Activated naive CD4-positive, alpha-beta T cell treated with anti-CD3 and anti-CD28 coated beads, Interleukin-2, amount 50 U/mL, for 72 hours (primary cell): ENCODE measurements around the gene ARRB1. TPM values are rescaled to one million over a fixed set of nuclear protein-coding genes. Genes with fewer than 3 reads are reported as not detected.

Source experiments
- ATAC-seq, 2 donors: fragments of 150-1000 bp; cut with Tn5 transposase; 2 replicates each; pipeline ENCODE4 v1.10.0; 2021; ENCODE audit warnings: mild to moderate bottlenecking in 2 of 2, moderate library complexity in 2 of 2
- DNase-seq, 2 donors: peaks; one replicate each; pipeline ENCODE4 v3.0.0; 2021 to 2022; ENCODE audit warnings: low spot score in 2 of 2
- H3K27ac Mint-ChIP-seq, 2 donors: one replicate each; pipeline ENCODE4 v1.8.0; 2022; ENCODE audit warnings: mild to moderate bottlenecking in 2 of 2, mixed read lengths in 2 of 2
- H3K36me3 Mint-ChIP-seq, 2 donors: one replicate each; pipeline ENCODE4 v1.8.0; 2022; ENCODE audit warnings: mixed read lengths in 2 of 2
- H3K9me3 Mint-ChIP-seq, 2 donors: one replicate each; pipeline ENCODE4 v1.8.0; 2022; ENCODE audit warnings: mixed read lengths in 2 of 2
- total RNA-seq, 2 donors: library from RNA; stranded (reverse); gene quantifications; one replicate each; pipeline ENCODE4 v1.2.3, GENCODE V29; 2022

Gene ARRB1
- 10 to 100 TPM; 11.5 to 28.9 TPM for total RNA-seq

DNA sequence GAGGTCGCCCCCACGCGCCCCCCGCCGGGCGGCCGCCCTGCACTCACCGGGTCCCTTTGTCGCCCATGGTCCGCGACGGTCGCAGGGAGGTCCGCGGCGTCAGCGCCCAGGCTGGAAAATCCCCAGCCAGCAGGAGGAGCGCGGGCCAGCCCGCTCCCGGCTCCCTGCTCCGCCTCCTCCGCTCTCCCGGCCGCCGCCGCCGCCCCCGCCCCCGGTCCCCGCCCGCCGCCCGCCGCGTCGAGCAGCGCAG, at the start of gene ARRB1:
Gene ARRB1 (minus strand): TSS at position 121 of the 250 bp plus-strand sequence. CDS start 54 bp downstream, at position 67.
- DNase-seq = no peak
- peaks cover 0 to 6% of the 10 kb centered on the region in 2 donors for H3K36me3 Mint-ChIP-seq
- ATAC-seq = no peak
- H3K27ac Mint-ChIP-seq = peak within 1 kb of the TSS; percentile 72 to 88
- no peaks in the 10 kb centered on the region for H3K9me3 Mint-ChIP-seq

GRCh38 chr11:75400146-75400865, 48.8 kb upstream of the ARRB1 start:
- H3K27ac Mint-ChIP-seq = peak overlapping the region; percentile 99 to 100
- H3K36me3 Mint-ChIP-seq = peaks cover 60 to 63% of the 10 kb centered on the region in 2 donors
- no peak for DNase-seq
- ATAC-seq = no peak
- no peaks in the 10 kb centered on the region for H3K9me3 Mint-ChIP-seq

DNA sequence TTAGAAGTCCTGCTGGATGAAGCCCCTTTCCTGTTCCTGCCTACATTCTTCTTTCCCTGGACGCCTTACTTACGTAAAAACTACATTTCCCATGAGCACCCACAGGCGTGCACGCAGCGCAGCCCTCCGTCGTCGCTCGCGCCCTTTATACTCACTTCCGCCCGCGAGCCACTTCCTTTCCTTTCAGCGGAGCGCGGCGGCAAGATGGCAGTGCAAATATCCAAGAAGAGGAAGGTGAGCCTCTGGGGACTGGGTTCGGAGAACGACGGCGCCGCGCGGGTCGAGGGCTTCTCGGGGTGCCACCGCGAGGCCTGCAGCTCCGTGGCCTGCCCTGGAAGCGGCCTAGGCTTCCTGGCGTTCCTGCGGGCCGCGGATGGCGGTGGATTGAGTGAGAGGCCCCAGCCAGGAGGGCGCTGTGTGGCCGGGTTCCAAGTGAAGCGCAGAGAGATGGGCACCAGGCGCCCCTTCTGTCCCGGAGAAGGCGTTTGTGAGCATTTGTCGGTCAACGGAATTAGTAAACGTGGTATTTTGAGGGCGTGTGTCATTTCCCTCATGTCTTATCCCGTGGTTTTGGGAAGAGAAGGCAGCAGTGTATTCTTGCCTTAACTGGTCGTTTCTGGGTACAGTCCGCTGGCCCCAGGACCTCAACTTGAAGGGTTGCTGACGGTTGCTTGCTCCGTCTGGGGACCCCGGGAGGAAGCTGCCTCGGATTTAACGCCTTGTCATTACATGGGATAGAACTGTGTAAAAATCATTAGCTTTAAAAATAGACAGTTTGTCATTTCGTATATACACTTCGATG, 48.1 kb upstream of the ARRB1 start, which contains the start of gene RPS3:
Gene RPS3 (plus strand): TSS at position 175 of the 802 bp plus-strand sequence. CDS start 30 bp downstream, at position 205.
- Mint-ChIP-seq H3K9me3 (no peaks in the 10 kb centered on the region), H3K36me3 (peaks cover 55% of the 10 kb centered on the region in 2 donors), H3K27ac (peak within 1 kb of the TSS; percentile 99 to 100)
- ATAC-seq (peak; percentile 97), DNase-seq (peak; percentile 89 to 91)

GRCh38 chr11:75398906-75399305, 47.4 kb upstream of the ARRB1 start:
- Mint-ChIP-seq H3K9me3 (no peaks in the 10 kb centered on the region), H3K36me3 (peaks cover 49% of the 10 kb centered on the region in 2 donors), H3K27ac (peak overlapping the region; percentile 99 to 100)
- ATAC-seq = no peak
- no peak for DNase-seq

DNA sequence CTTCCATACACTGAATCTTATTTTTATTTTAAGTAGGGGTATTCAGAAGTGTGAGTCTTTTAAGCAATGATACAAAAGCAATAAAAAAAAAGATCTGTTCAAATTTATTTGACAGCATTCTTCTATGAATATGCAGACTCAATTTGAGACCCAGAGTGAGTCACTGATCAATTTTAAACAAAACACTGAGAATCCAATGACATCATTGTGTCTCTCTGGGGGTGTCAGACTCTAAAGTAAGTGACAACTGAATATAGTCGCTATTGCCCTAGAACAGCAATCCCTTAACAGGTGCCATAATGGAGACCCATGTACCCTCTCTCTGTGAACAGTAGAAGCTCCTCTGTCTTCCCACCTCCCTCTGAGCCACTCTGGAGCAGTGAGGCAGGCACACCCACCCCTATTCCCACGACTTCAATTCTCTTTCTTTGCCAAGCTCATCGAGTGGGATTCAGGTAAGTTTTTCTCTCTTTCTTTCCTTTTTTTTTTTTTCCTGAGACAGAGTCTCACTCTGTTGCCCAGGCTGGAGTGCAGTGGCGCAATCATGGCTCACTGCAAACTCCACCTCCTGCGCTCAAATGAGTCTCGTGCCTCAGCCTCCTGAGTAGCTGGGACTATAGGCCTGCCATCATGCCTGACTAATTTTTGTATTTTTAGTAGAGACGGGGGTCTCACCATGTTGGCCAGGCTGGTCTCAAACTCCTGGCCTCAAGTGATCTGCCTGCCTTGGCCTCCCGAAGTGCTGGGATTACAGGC, 42.8 kb upstream of the ARRB1 start:
- DNase-seq = no peak
- H3K9me3 Mint-ChIP-seq = no peaks in the 10 kb centered on the region
- H3K36me3 Mint-ChIP-seq = peaks cover 2 to 3% of the 10 kb centered on the region in 2 donors
- H3K27ac Mint-ChIP-seq = peak overlapping the region in 1 of 2 donors; percentile 50
- ATAC-seq = peak in 1 of 2 donors; percentile 79

DNA sequence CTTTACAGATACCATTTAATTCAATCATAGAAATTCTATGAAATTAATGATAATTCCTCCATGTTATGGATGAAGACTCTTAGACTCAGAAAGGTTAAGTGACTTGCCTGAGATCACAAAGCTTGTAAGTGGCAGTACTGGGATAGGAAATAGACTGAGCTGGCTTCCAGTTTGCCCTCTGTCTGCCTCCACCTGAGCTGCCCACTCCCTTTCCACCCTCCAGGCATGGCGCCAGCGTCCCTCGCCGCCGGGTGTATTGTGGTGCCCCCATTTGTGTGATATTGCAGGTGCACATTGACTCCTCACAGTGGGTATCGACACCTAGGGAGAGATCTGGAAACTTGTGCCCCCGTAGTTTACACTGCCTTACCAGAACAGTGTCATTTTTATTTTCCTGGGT, 38.5 kb upstream of the ARRB1 start:
- no peaks in the 10 kb centered on the region for H3K9me3 Mint-ChIP-seq
- ATAC-seq (no peak), DNase-seq (peak in 1 of 2 donors; percentile 30)
- no peak overlapping the region for H3K27ac Mint-ChIP-seq
- H3K36me3 Mint-ChIP-seq = no peaks in the 10 kb centered on the region

DNA sequence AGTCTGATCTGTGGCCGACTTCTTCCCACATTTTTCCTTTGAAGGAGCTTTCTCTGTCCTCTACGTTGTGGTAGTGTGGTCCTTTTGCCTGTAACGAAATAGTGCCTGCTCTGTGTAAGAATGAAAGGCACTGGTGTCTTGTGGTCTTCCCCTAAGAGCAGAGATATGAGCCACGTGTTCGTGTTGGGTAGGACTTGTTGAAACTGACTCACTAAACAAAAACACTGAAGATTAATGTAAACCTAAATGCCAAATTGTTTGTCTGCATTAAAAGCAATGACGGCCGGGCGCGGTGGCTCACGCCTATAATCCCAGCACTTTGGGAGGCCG, 37.8 kb upstream of the ARRB1 start:
- DNase-seq (no peak), ATAC-seq (no peak)
- no peak overlapping the region for H3K27ac Mint-ChIP-seq
- H3K9me3 Mint-ChIP-seq = no peaks in the 10 kb centered on the region
- no peaks in the 10 kb centered on the region for H3K36me3 Mint-ChIP-seq

DNA sequence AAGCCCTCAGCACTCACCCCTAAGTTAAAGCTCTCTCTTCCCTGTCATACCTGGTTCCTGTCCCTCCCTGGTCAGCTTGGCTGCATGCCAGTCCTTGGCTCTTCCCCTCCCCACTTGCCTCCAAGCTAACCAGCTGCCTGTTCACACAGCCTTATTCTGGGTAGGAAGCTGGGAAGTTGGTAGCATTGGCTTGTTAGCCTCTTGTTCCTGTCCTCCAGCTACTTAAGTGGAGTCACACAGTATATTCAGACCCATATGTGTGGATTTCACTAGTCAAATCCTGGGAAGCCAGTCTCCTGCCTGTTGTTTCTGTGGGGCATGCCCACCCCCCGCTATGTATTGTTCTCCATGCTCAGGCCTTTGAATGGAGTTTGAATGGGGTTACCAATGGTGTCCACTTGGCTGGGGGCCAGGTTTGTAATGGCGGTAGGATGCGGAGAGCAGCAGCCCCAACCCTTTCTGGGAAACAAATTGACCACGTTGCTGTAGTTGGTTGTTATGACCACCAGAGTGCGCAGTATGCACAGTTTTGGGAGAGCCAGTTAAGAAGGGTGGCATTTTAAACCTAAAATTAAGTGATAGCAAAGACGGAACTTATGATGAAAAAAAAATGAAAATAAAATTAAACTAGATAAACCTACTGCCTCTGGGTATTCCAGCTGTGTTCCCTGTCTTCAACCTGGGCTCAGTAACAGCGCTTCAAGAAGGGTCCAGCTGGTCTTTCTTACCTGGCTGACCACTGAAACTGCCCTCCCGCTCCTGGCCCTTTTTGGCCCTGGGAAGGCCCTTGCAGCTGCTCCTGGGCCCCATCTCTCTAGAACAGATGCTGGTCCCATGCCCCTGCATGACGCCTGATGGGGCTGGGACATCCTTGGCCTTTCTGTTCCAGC, 37.2 kb upstream of the ARRB1 start:
- H3K9me3 Mint-ChIP-seq = no peaks in the 10 kb centered on the region
- ATAC-seq (peak; percentile 77 to 82), DNase-seq (peak; percentile 68 to 72)

DNA sequence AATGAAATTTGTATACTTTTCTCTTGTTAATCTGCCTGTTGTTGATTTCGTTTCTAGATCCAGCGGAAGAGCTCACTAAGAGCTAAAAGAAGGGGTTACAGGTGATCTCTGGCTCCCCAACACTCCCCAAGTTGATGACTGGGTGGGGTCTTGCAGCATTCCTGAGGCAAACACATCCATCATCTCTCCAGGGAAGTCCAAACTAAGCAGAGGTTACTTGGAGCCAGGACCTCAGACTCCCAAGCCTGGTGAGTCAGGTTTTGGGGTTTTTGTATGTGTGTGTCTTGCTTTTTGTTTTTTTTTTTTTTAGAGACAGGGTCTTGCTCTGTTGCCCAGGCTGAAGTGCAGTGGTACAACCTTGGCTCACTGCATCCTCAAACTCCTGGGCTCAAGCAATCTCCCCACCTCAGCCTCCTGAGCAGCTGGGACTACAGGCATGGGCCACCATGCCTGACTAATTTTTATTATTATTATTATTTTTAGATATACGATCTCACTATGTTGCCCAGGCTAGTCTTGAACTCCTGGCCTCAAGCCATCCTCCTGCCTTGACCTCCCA, 36.4 kb upstream of the ARRB1 start:
- peak in 1 of 2 donors; percentile 13 for DNase-seq
- Mint-ChIP-seq H3K36me3 (no peaks in the 10 kb centered on the region), H3K27ac (no peak overlapping the region), H3K9me3 (no peaks in the 10 kb centered on the region)
- no peak for ATAC-seq

More for the DNA sequence above, 37.2 kb upstream of the ARRB1 start:
- Mint-ChIP-seq H3K27ac (no peak overlapping the region), H3K36me3 (no peaks in the 10 kb centered on the region)

DNA sequence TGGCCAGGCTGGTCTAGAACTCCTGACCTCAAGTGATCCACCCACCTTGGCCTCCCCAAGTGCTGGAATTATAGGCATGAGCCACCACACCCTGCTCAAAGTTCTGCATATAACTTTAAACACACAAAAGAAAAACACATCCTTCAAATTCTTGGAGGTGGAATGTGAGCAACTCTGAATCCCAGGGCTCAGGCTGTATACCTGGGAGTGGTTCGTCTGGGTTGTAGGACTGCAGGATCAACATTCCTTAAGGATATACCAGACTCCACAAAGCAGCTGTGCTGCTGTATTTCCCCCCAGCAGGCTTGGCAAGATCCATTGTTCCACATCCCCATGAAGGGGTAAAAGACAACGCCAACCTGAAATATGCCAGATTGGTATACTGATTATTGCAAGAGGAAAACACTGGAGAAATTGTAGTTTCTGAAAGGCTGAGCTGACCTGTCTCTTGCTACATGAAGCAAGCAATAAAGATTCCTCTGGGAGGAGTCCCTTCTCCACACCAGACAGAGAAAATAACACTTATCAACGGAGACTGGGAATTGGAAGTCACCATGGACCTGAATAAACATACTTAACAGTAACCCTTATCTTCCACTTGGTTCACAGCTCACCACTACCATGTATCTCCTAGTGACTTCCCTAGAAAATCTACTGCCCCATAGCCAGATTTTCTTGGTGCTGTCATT, 35.6 kb upstream of the ARRB1 start:
- ATAC-seq (no peak), DNase-seq (no peak)
- no peaks in the 10 kb centered on the region for H3K36me3 Mint-ChIP-seq
- no peak overlapping the region for H3K27ac Mint-ChIP-seq
- H3K9me3 Mint-ChIP-seq = no peaks in the 10 kb centered on the region

DNA sequence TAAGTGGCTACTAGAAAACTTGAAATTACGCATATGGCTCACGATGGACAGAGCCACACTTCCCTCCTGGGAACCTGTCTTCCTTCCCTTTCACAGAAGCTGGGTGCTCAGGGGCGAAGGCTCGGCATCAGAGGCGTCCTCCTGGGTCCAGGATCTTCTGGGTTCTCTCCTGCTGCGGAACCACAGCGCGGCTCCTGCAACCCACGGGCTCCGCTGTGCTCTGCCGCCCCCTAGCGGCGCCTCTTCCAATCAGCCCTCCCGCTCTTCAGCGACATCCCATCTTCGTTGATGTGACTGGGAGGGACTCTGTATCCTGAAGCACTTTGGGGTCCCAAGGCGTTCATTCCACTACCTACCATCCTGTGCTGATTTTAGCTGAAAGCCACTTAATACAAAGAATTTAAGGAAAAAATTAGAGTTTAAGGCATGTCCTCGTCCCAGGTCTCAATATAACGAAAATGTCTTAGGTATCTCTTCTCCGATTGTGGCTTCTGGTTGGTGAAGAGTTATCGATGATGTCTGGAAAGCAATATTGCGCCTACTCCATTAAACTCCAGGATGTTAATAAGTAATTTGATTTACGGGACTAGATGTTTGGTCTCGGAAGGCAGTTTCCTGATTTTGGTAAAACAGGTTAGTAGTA, 33.1 kb upstream of the ARRB1 start:
- ATAC-seq = peak; percentile 88 to 91
- peak; percentile 70 to 81 for DNase-seq
- H3K36me3 Mint-ChIP-seq = no peaks in the 10 kb centered on the region
- H3K9me3 Mint-ChIP-seq = no peaks in the 10 kb centered on the region
- H3K27ac Mint-ChIP-seq = peak overlapping the region in 1 of 2 donors; percentile 76

DNA sequence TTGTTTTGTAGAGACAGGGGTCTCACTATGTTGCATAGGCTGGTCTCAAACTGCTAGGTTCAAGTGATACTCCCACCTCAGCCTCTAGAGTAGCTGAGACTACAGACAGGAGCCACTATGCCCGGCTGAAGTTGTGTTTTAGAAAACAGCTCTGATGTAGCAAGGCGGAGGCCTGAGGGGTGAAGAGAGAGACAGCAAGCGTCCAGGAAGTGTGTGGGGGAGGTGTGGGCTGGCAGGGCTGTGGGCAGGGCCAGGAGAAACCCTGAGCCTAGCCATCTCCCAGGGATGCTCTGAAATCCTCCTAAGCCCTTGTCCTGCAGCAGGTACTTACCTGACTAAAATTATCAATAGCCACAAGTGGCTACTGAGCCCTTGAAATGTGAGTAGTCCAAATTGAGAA, 31.8 kb upstream of the ARRB1 start:
- H3K27ac Mint-ChIP-seq = peak overlapping the region; percentile 26 to 50
- no peaks in the 10 kb centered on the region for H3K9me3 Mint-ChIP-seq
- H3K36me3 Mint-ChIP-seq = no peaks in the 10 kb centered on the region
- DNase-seq = no peak
- ATAC-seq = peak; percentile 43 to 55

DNA sequence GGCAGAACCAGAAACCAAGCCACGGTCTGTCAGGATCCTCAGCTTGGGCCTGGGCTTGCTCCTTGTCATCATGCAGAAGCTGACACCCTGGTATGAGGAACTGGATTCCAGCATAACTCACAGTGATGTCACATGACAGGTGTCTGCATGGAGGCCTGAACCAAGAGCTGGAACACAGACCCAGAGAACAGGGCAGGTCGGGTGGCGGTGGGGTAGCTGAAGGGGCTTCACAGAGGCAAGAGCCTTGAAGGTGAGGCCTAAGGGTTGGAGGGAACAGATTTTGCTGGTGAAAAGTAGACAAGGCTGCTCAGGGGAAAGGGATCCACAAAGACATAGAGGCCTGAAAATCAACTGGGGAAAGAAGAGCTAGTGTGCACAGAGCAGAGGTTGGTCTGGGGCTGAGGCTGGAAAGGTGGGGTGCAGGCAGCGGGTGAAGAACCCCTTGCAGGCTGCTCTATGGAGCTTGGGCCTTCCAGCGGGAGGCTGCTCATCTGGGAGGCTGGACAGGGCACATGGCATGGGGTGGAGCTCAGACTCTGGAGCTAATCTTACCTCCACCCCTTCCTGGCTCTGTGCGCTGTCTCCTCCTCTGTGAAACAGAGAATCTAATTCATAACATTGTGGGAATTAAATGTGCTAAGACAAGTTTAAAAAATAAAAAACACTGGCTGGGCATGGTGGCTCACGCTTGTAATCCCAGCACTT, 29.4 kb upstream of the ARRB1 start:
- no peaks in the 10 kb centered on the region for H3K9me3 Mint-ChIP-seq
- DNase-seq (no peak), ATAC-seq (no peak)
- peak overlapping the region in 1 of 2 donors; percentile 12 for H3K27ac Mint-ChIP-seq
- H3K36me3 Mint-ChIP-seq = no peaks in the 10 kb centered on the region

DNA sequence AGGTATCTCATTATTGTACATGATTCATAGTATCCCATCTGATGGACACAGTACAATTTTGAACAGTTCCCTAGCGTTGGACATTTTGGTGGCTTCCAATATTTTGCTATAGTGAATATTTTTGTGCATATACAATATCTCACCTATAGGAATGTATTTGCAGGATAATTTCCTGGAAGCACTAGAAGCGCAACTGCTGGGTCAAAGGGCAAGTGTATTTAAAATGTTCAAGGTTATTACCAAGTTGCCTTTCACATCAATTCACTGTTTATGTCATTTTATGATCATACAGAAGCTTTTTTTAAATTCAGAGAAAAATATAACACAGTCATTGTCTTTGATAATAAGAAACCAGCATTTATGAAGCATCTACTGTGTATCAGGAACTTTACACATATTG, 28.8 kb upstream of the ARRB1 start:
- ATAC-seq = no peak
- no peak for DNase-seq
- no peaks in the 10 kb centered on the region for H3K9me3 Mint-ChIP-seq
- no peaks in the 10 kb centered on the region for H3K36me3 Mint-ChIP-seq
- H3K27ac Mint-ChIP-seq = no peak overlapping the region
